ENCODE measurements around the gene NT5C1B.

DNA sequence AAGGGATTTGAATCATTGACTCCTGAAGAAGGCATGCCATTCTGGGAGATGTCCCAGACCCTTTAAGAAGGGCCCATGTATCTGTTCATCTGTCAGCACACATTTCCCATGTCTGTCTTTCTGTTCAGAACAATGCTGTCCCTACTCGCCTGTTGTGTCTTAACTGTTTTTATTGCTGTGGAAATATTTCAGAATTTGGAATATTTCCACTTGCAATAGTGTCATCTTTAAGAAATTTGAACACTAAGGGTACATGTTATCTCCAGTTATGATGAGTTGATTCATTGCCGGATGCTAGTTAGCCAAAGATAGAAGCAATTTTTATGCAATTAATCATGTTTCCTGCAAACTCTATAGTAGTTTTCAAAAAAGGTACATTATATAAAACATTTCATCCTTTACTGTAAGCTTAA lies 36.9 kb upstream of the NT5C1B start:
- TF ChIP-seq CTCF (conservative IDR thresholded peaks at IDR 0.05; ENCODE audit: low read depth in 2 of 2) = no peak
- TF ChIP-seq EZH2 (IDR thresholded peaks at IDR 0.05; ENCODE audit: low read depth, unreplicated experiment) = no peak
- TF ChIP-seq JUNB (IDR thresholded peaks at IDR 0.05; ENCODE audit: unreplicated experiment) = no peak
- TF ChIP-seq EZH2phosphoT487 (IDR thresholded peaks at IDR 0.05; ENCODE audit: unreplicated experiment) = no peak
- no peak for TF ChIP-seq REST (IDR thresholded peaks at IDR 0.05; ENCODE audit: unreplicated experiment)
- TF ChIP-seq ETS1 (IDR thresholded peaks at IDR 0.05) = no peak
- no peak for TF ChIP-seq POLR2AphosphoS5 (IDR thresholded peaks at IDR 0.05; ENCODE audit: low read depth)
- TF ChIP-seq ZNF331 (CRISPR knock-in tag; IDR thresholded peaks at IDR 0.05; ENCODE audit: low read depth) = no peak
- TF ChIP-seq STAT1 (IDR thresholded peaks at IDR 0.05; ENCODE audit: unreplicated experiment) = no peak
- TF ChIP-seq CREB1 (CRISPR knock-in tag; IDR thresholded peaks at IDR 0.05; ENCODE audit: low read depth) = no peak
- no peak for TF ChIP-seq NANOG (IDR thresholded peaks at IDR 0.05; ENCODE audit: borderline replicate concordance)
- no peak for TF ChIP-seq ZNF114 (CRISPR knock-in tag; IDR thresholded peaks at IDR 0.05)
